ENCODE measurements around the gene CBLN3.
"Not testable (repeated sequence)": the region's sequence is repeated elsewhere in the genome, so short reads cannot be mapped to it uniquely, and the experiment has no call there.

The CBLN3 gene

GRCh38 chr14:24461336-24461735, 31.9 kb upstream of the CBLN3 start:
- Histone ChIP-seq H4K12ac (ENCODE audit: low read depth, low read length) (no peak overlapping the region), H3K27ac (ENCODE audit: low read depth, low read length) (no peak overlapping the region), H3K4me2 (ENCODE audit: low read length) (no peak overlapping the region), H3K9me3 (ENCODE audit: insufficient read depth, low read depth, low read length) (peaks cover 2% of the 10 kb centered on the region), H3K27me3 (ENCODE audit: insufficient read depth, low read length) (no peaks in the 10 kb centered on the region), H2BK5ac (ENCODE audit: low read depth, low read length, poor library complexity) (no peak overlapping the region), H2BK12ac (ENCODE audit: low read length) (no peak overlapping the region), H3K18ac (ENCODE audit: low read length) (no peak overlapping the region), H3K79me2 (ENCODE audit: control insufficient read depth, insufficient read depth, low read length, poor library complexity) (no peaks in the 10 kb centered on the region), H4K8ac (ENCODE audit: low read depth, low read length) (no peak overlapping the region), H3K4me3 (ENCODE audit: low read depth, low read length) (no peak overlapping the region), H3K36me3 (ENCODE audit: control insufficient read depth in 1 of 2, insufficient read depth in 2 of 2, low read length in 2 of 2) (no peaks in the 10 kb centered on the region), H3K79me1 (ENCODE audit: low read length) (no peaks in the 10 kb centered on the region), H2AFZ (ENCODE audit: insufficient read depth, low read length, poor library complexity) (no peak overlapping the region), H4K91ac (ENCODE audit: low read depth, low read length) (no peak overlapping the region), H3K4me1 (ENCODE audit: control insufficient read depth in 1 of 2, insufficient read depth in 2 of 2, low read length in 2 of 2) (no peaks in the 10 kb centered on the region), H3K9ac (ENCODE audit: low read length) (no peak overlapping the region), H3K14ac (ENCODE audit: low read length) (no peak overlapping the region), H2AK5ac (ENCODE audit: low read length) (no peak overlapping the region), H3K23ac (ENCODE audit: low read length) (no peak overlapping the region), H2BK120ac (ENCODE audit: insufficient read depth, low read length, poor library complexity) (no peak overlapping the region), H3K4ac (ENCODE audit: low read depth, low read length) (no peak overlapping the region)
- DNase-seq = no peak

DNA sequence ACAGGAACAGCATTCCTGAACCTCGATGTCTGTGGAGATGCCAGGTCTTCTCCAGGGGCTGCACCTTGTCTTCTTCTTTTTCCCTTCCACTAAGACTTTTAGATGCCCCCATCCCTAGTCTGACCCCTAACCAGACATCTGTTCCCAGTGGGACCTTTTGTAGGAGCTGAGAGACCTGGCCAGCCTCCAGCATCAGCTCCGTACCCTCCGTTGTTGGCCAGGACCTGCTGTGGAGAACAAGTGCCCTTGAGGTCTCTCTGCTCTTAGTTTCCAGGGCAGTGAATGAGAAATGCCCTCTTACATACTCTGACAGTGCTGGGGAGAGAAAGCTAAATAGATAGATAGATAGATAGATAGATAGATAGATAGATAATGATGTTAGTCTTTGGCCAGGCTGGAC, 29.9 kb upstream of the CBLN3 start:
- H2AFZ ChIP-seq (ENCODE audit: insufficient read depth, low read length, poor library complexity) = no peak overlapping the region
- no peak overlapping the region for H3K23ac ChIP-seq (ENCODE audit: low read length)
- H2BK120ac ChIP-seq (ENCODE audit: insufficient read depth, low read length, poor library complexity) = no peak overlapping the region
- H3K27ac ChIP-seq (ENCODE audit: low read depth, low read length) = no peak overlapping the region
- H3K4me3 ChIP-seq (ENCODE audit: low read depth, low read length) = no peak overlapping the region
- H3K18ac ChIP-seq (ENCODE audit: low read length) = no peak overlapping the region
- H4K8ac ChIP-seq (ENCODE audit: low read depth, low read length) = no peak overlapping the region
- no peak overlapping the region for H2BK12ac ChIP-seq (ENCODE audit: low read length)
- no peak overlapping the region for H2BK5ac ChIP-seq (ENCODE audit: low read depth, low read length, poor library complexity)
- no peak overlapping the region for H4K91ac ChIP-seq (ENCODE audit: low read depth, low read length)
- H3K79me2 ChIP-seq (ENCODE audit: control insufficient read depth, insufficient read depth, low read length, poor library complexity) = no peaks in the 10 kb centered on the region
- H3K4me2 ChIP-seq (ENCODE audit: low read length) = no peak overlapping the region
- no peak overlapping the region for H4K12ac ChIP-seq (ENCODE audit: low read depth, low read length)
- H3K79me1 ChIP-seq (ENCODE audit: low read length) = no peaks in the 10 kb centered on the region
- no peaks in the 10 kb centered on the region for H3K27me3 ChIP-seq (ENCODE audit: insufficient read depth, low read length)
- H3K4ac ChIP-seq (ENCODE audit: low read depth, low read length) = no peak overlapping the region
- H2AK5ac ChIP-seq (ENCODE audit: low read length) = no peak overlapping the region
- no peak overlapping the region for H3K9ac ChIP-seq (ENCODE audit: low read length)
- peaks cover 3% of the 10 kb centered on the region for H3K9me3 ChIP-seq (ENCODE audit: insufficient read depth, low read depth, low read length)
- no peak overlapping the region for H3K14ac ChIP-seq (ENCODE audit: low read length)
- H3K4me1 ChIP-seq (ENCODE audit: control insufficient read depth in 1 of 2, insufficient read depth in 2 of 2, low read length in 2 of 2) = no peaks in the 10 kb centered on the region
- no CpG with 5 or more reads among the region's 3 CpGs for WGBS (ENCODE audit: extremely low coverage, insufficient coverage, insufficient read length)
- peaks cover 0 to 1% of the 10 kb centered on the region in 2 experiments for H3K36me3 ChIP-seq (ENCODE audit: control insufficient read depth in 1 of 2, insufficient read depth in 2 of 2, low read length in 2 of 2)
- no peak for DNase-seq

DNA sequence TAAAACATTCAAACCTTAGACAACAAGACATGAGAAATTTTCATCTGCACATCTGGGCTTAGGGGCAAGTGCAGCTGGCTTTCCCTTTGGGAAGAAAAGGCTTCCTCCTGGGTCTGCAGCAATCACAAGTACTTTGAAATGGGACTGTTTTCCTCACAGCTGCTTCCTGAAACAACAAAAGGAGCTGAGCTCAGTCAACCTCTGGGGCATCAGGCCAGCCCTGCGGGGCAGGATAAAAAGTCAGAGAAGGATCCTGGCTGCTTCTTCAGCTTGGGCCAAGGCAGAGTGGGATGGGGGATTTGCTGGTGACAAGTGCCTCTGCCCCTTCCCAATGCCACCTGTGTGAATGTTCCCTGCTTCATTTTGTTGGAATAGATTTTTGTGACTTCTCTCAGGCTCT, 29.3 kb upstream of the CBLN3 start:
- no peak overlapping the region for H2AFZ ChIP-seq (ENCODE audit: insufficient read depth, low read length, poor library complexity)
- no peak overlapping the region for H4K91ac ChIP-seq (ENCODE audit: low read depth, low read length)
- H4K12ac ChIP-seq (ENCODE audit: low read depth, low read length) = no peak overlapping the region
- H3K79me1 ChIP-seq (ENCODE audit: low read length) = no peaks in the 10 kb centered on the region
- H3K79me2 ChIP-seq (ENCODE audit: control insufficient read depth, insufficient read depth, low read length, poor library complexity) = no peaks in the 10 kb centered on the region
- no peak overlapping the region for H2AK5ac ChIP-seq (ENCODE audit: low read length)
- H3K18ac ChIP-seq (ENCODE audit: low read length) = no peak overlapping the region
- no peak overlapping the region for H2BK120ac ChIP-seq (ENCODE audit: insufficient read depth, low read length, poor library complexity)
- no peak overlapping the region for H3K14ac ChIP-seq (ENCODE audit: low read length)
- H4K8ac ChIP-seq (ENCODE audit: low read depth, low read length) = no peak overlapping the region
- DNase-seq = no peak
- H2BK5ac ChIP-seq (ENCODE audit: low read depth, low read length, poor library complexity) = no peak overlapping the region
- no CpG with 5 or more reads among the region's 1 CpG for WGBS (ENCODE audit: extremely low coverage, insufficient coverage, insufficient read length)
- H3K36me3 ChIP-seq (ENCODE audit: control insufficient read depth in 1 of 2, insufficient read depth in 2 of 2, low read length in 2 of 2) = peaks cover under 1 to 1% of the 10 kb centered on the region in 2 experiments
- no peak overlapping the region for H2BK12ac ChIP-seq (ENCODE audit: low read length)
- H3K4me1 ChIP-seq (ENCODE audit: control insufficient read depth in 1 of 2, insufficient read depth in 2 of 2, low read length in 2 of 2) = no peaks in the 10 kb centered on the region
- peaks cover 3% of the 10 kb centered on the region for H3K9me3 ChIP-seq (ENCODE audit: insufficient read depth, low read depth, low read length)
- H3K4me2 ChIP-seq (ENCODE audit: low read length) = no peak overlapping the region
- no peaks in the 10 kb centered on the region for H3K27me3 ChIP-seq (ENCODE audit: insufficient read depth, low read length)
- H3K4ac ChIP-seq (ENCODE audit: low read depth, low read length) = no peak overlapping the region
- no peak overlapping the region for H3K4me3 ChIP-seq (ENCODE audit: low read depth, low read length)
- no peak overlapping the region for H3K23ac ChIP-seq (ENCODE audit: low read length)
- H3K9ac ChIP-seq (ENCODE audit: low read length) = no peak overlapping the region
- H3K27ac ChIP-seq (ENCODE audit: low read depth, low read length) = no peak overlapping the region

DNA sequence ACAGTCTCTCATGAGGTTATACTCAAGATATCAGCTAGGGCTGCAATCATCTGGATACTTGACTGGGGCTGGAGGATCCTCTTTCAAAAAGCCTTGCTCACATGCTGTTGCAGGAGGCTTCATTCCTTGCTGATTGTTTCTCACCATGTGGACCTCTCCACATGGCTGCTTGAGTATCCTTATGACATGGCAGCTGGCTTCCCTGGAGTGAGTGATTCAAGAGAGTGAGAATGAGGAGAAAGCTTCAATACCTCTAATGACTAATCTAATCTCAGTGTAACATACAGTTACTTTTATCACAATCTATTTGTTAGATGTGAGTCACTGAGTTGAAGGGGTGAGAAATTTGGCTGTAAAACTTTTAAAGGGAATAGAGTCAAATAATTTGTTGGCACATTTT, 27.5 kb upstream of the CBLN3 start:
- H3K4me3 ChIP-seq (ENCODE audit: low read depth, low read length) = no peak overlapping the region

GRCh38 chr14:24450828-24451227, 21.4 kb upstream of the CBLN3 start:
- H3K9me3 ChIP-seq (ENCODE audit: insufficient read depth, low read depth, low read length); H2AK5ac ChIP-seq (ENCODE audit: low read length); H2BK12ac ChIP-seq (ENCODE audit: low read length); H4K91ac ChIP-seq (ENCODE audit: low read depth, low read length); H2BK5ac ChIP-seq (ENCODE audit: low read depth, low read length, poor library complexity); H2AFZ ChIP-seq (ENCODE audit: insufficient read depth, low read length, poor library complexity); DNase-seq; H3K27ac ChIP-seq (ENCODE audit: low read depth, low read length); H2BK120ac ChIP-seq (ENCODE audit: insufficient read depth, low read length, poor library complexity); H3K79me2 ChIP-seq (ENCODE audit: control insufficient read depth, insufficient read depth, low read length, poor library complexity); H3K4me3 ChIP-seq (ENCODE audit: low read depth, low read length); H3K23ac ChIP-seq (ENCODE audit: low read length); H3K79me1 ChIP-seq (ENCODE audit: low read length); H4K8ac ChIP-seq (ENCODE audit: low read depth, low read length); H3K4ac ChIP-seq (ENCODE audit: low read depth, low read length); H3K27me3 ChIP-seq (ENCODE audit: insufficient read depth, low read length); H3K4me1 ChIP-seq (ENCODE audit: control insufficient read depth in 1 of 2, insufficient read depth in 2 of 2, low read length in 2 of 2); H3K4me2 ChIP-seq (ENCODE audit: low read length); H4K12ac ChIP-seq (ENCODE audit: low read depth, low read length); H3K36me3 ChIP-seq (ENCODE audit: control insufficient read depth in 1 of 2, insufficient read depth in 2 of 2, low read length in 2 of 2); H3K9ac ChIP-seq (ENCODE audit: low read length); H3K14ac ChIP-seq (ENCODE audit: low read length); H3K18ac ChIP-seq (ENCODE audit: low read length): not testable (repeated sequence)
- no CpG with 5 or more reads among the region's 2 CpGs for WGBS (ENCODE audit: extremely low coverage, insufficient coverage, insufficient read length)

More for the DNA sequence above, 27.5 kb upstream of the CBLN3 start:
- no peak overlapping the region for H3K4ac ChIP-seq (ENCODE audit: low read depth, low read length)
- no peak overlapping the region for H3K14ac ChIP-seq (ENCODE audit: low read length)
- H3K4me1 ChIP-seq (ENCODE audit: control insufficient read depth in 1 of 2, insufficient read depth in 2 of 2, low read length in 2 of 2) = no peaks in the 10 kb centered on the region
- H4K8ac ChIP-seq (ENCODE audit: low read depth, low read length) = no peak overlapping the region
- H2BK5ac ChIP-seq (ENCODE audit: low read depth, low read length, poor library complexity) = no peak overlapping the region
- no peak overlapping the region for H3K27ac ChIP-seq (ENCODE audit: low read depth, low read length)
- no peak overlapping the region for H2BK120ac ChIP-seq (ENCODE audit: insufficient read depth, low read length, poor library complexity)
- H3K18ac ChIP-seq (ENCODE audit: low read length) = no peak overlapping the region
- H3K79me2 ChIP-seq (ENCODE audit: control insufficient read depth, insufficient read depth, low read length, poor library complexity) = no peaks in the 10 kb centered on the region
- peaks cover 1 to 5% of the 10 kb centered on the region in 2 experiments for H3K36me3 ChIP-seq (ENCODE audit: control insufficient read depth in 1 of 2, insufficient read depth in 2 of 2, low read length in 2 of 2)
- no peak for DNase-seq
- H3K23ac ChIP-seq (ENCODE audit: low read length) = no peak overlapping the region
- H4K12ac ChIP-seq (ENCODE audit: low read depth, low read length) = no peak overlapping the region
- no peak overlapping the region for H2BK12ac ChIP-seq (ENCODE audit: low read length)
- no peak overlapping the region for H3K9ac ChIP-seq (ENCODE audit: low read length)
- H3K9me3 ChIP-seq (ENCODE audit: insufficient read depth, low read depth, low read length) = peaks cover 6% of the 10 kb centered on the region
- H2AK5ac ChIP-seq (ENCODE audit: low read length) = no peak overlapping the region
- no peaks in the 10 kb centered on the region for H3K79me1 ChIP-seq (ENCODE audit: low read length)
- H3K4me2 ChIP-seq (ENCODE audit: low read length) = no peak overlapping the region
- no peaks in the 10 kb centered on the region for H3K27me3 ChIP-seq (ENCODE audit: insufficient read depth, low read length)
- H2AFZ ChIP-seq (ENCODE audit: insufficient read depth, low read length, poor library complexity) = no peak overlapping the region
- H4K91ac ChIP-seq (ENCODE audit: low read depth, low read length) = no peak overlapping the region
